ENCODE measurements around the gene CTIF. TPM values are rescaled to one million over a fixed set of nuclear protein-coding genes. Genes with fewer than 3 reads are reported as not detected.
A peak's percentile ranks its signal among the peaks of the same experiment; 100 is the strongest.

The CTIF gene
- total and polyA plus RNA-seq, 12 donors: 44.5 to 74.1 (median 58.9) TPM

GRCh38 chr18:48819781-48820482 lies 281.1 kb downstream of the CTIF start:
- Histone ChIP-seq H3K27me3 (no peaks in the 10 kb centered on the region), H3K36me3 (peaks cover 0 to 39% (median 13%) of the 10 kb centered on the region in 9 donors), H3K4me1 (peaks cover 0 to 29% (median 13%) of the 10 kb centered on the region in 9 donors), H3K27ac (peak overlapping the region in 4 of 10 donors; percentile 5 to 30 (median 13)), H3K9me3 (peaks cover 0 to 7% (median 0%) of the 10 kb centered on the region in 11 donors), H3K4me3 (no peak overlapping the region)
- WGBS, 2 donors: 81 to 84% methylated on average over 11 of the region's 11 CpGs
- DNase-seq: peak in 1 of 2 donors; percentile 1
- no peak for TF ChIP-seq CTCF (IDR thresholded peaks at IDR 0.05)
- peak in 3 of 8 donors; percentile 4 to 23 (median 13) for ATAC-seq
- intact Hi-C loops (cut with DNase I): loop anchor here in 1 of 10 donors (10.0 kb wide), 1 partner anchor 125 kb away; no protein-coding TSS in a partner anchor

- no peak for ATAC-seq
- intact Hi-C loops (cut with DNase I): loop anchor here in 1 of 10 donors (10.0 kb wide), 1 partner anchor 124 kb away; no protein-coding TSS in a partner anchor
- DNase-seq: peak in 1 of 2 donors; percentile 2
- no peak for TF ChIP-seq CTCF (IDR thresholded peaks at IDR 0.05)
- Histone ChIP-seq H3K27ac (no peak overlapping the region), H3K27me3 (no peaks in the 10 kb centered on the region), H3K36me3 (peaks cover 0 to 39% (median 13%) of the 10 kb centered on the region in 9 donors), H3K4me1 (peaks cover under 1 to 36% (median 19%) of the 10 kb centered on the region in 9 donors), H3K9me3 (peaks cover 0 to 7% (median 0%) of the 10 kb centered on the region in 11 donors), H3K4me3 (no peak overlapping the region)
- WGBS, 2 donors: 95 to 97% methylated on average over 11 of the region's 11 CpGs
Observed at GRCh38 chr18:48820483-48821250, 281.8 kb downstream of the CTIF start.

GRCh38 chr18:48821251-48821590 lies 282.4 kb downstream of the CTIF start:
- H3K27ac ChIP-seq: no peak overlapping the region
- peaks cover 0 to 7% (median 0%) of the 10 kb centered on the region in 11 donors for H3K9me3 ChIP-seq
- 93 to 95% methylated on average over 5 of the region's 5 CpGs for WGBS, 2 donors
- peaks cover 6 to 42% (median 24%) of the 10 kb centered on the region in 9 donors for H3K4me1 ChIP-seq
- intact Hi-C loops (cut with DNase I): loop anchor here in 1 of 10 donors (10.0 kb wide), 1 partner anchor 124 kb away; no protein-coding TSS in a partner anchor
- DNase-seq (no peak), ATAC-seq (no peak)
- peaks cover 0 to 37% (median 13%) of the 10 kb centered on the region in 9 donors for H3K36me3 ChIP-seq
- no peak for TF ChIP-seq CTCF (IDR thresholded peaks at IDR 0.05)
- no peak overlapping the region for H3K4me3 ChIP-seq
- no peaks in the 10 kb centered on the region for H3K27me3 ChIP-seq

DNA sequence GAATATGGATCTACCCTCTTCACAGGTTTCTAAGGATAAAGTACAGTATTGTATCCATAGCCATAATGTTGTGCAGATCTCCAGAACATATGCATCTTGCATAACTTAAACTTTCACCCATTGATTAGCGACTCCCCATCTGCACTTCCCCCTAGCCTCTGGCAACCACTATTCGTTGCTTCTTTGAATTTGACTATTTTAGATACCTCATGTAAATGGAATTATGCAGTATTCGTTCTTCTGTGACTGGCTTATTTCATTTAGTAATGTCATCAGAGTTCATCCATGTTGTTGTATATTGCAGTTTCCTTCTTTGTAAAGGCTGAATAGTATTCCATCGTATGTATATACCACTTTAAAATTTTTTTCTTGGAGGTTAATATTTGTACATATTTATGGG lies 283.0 kb downstream of the CTIF start:
- TF ChIP-seq CTCF (IDR thresholded peaks at IDR 0.05): no peak
- peaks cover 0 to 33% (median 13%) of the 10 kb centered on the region in 9 donors for H3K36me3 ChIP-seq
- WGBS, 2 donors: 65 to 82% methylated on average over 4 of the region's 4 CpGs
- no peak overlapping the region for H3K4me3 ChIP-seq
- H3K9me3 ChIP-seq: peaks cover 0 to 7% (median 0%) of the 10 kb centered on the region in 11 donors
- H3K27ac ChIP-seq: no peak overlapping the region
- no peaks in the 10 kb centered on the region for H3K27me3 ChIP-seq
- ATAC-seq: no peak
- intact Hi-C loops (cut with DNase I): loop anchor here in 1 of 10 donors (10.0 kb wide), 1 partner anchor 123 kb away; no protein-coding TSS in a partner anchor
- DNase-seq: no peak
- peaks cover 13 to 48% (median 31%) of the 10 kb centered on the region in 9 donors for H3K4me1 ChIP-seq

Measured in heart right ventricle (tissue), 16 donors.